IMR-90 (cell line): Measurements from ENCODE around the gene PEAK1. TPM values are rescaled to one million over a fixed set of nuclear protein-coding genes. Genes with fewer than 3 reads are reported as not detected.

ENCODE experiments used
- ATAC-seq: fragments of 200-7000 bp; cut with Tn5 transposase; 2 replicates; pipeline ENCODE4 v1.9.1; 2020; ENCODE audit warnings: low read depth, mild to moderate bottlenecking, moderate library complexity
- BruUV-seq: library from RNA; stranded (reverse); fragments of 400-500 nt; replicated peaks from 2 replicates; lab custom pipeline; 2021; lab: Mats Ljungman, UMichigan
- CTCF ChIA-PET: fragments of 300-600 bp; formaldehyde crosslinking; extraction: SDS; loops from one replicate; lab custom pipeline; 2021; ENCODE audit warnings: antibody characterized with exemption; lab: Yijun Ruan, JAX
- POLR2A ChIA-PET: fragments of 300-600 bp; sonication (Branson Sonifier 250); formaldehyde crosslinking; loops from one replicate; lab custom pipeline; 2022; ENCODE audit warnings: antibody characterized with exemption; ENCODE audit not compliant: unreplicated experiment; lab: Charles Lee
- DNase-seq: peaks from one replicate; pipeline ENCODE4 v3.0.0; 2013
- H2AFZ ChIP-seq: replicated peaks from 2 replicates; pipeline ENCODE3; 2013; ENCODE audit warnings: low read length, mild to moderate bottlenecking; ENCODE audit not compliant: poor library complexity
- H2AK5ac ChIP-seq: 2 replicates; pipeline ENCODE4 v1.6.1; 2013; ENCODE audit warnings: low read depth, low read length, inconsistent platforms
- H2AK9ac ChIP-seq: replicated peaks from 2 replicates; pipeline ENCODE3; 2013; ENCODE audit warnings: mild to moderate bottlenecking, low read depth, low read length, moderate library complexity; ENCODE audit not compliant: poor library complexity
- H2BK120ac ChIP-seq: 2 replicates; pipeline ENCODE4 v1.6.1; 2013; ENCODE audit warnings: low read depth, low read length, inconsistent platforms
- H2BK15ac ChIP-seq: 3 replicates; pipeline ENCODE4 v1.6.1; 2013; ENCODE audit warnings: low read depth, low read length, inconsistent platforms
- H2BK20ac ChIP-seq: 2 replicates; pipeline ENCODE4 v1.6.1; 2013; ENCODE audit warnings: low read depth, mild to moderate bottlenecking, inconsistent platforms, low read length, moderate library complexity
- H2BK5ac ChIP-seq: 2 replicates; pipeline ENCODE4 v1.6.1; 2013; ENCODE audit warnings: mild to moderate bottlenecking, low read depth, low read length, inconsistent platforms; ENCODE audit not compliant: poor library complexity, severe bottlenecking
- H3K14ac ChIP-seq: replicated peaks from 2 replicates; pipeline ENCODE4 v1.6.1; 2013; ENCODE audit warnings: low read depth, low read length, inconsistent platforms
- H3K18ac ChIP-seq: 2 replicates; pipeline ENCODE4 v1.6.1; 2013; ENCODE audit warnings: low read depth, low read length, control low read depth
- H3K23ac ChIP-seq: 2 replicates; pipeline ENCODE4 v1.6.1; 2013; ENCODE audit warnings: low read depth, low read length, inconsistent platforms
- H3K27ac ChIP-seq: 2 replicates; pipeline ENCODE4 v1.5.1; 2013; ENCODE audit warnings: mild to moderate bottlenecking, control low read depth, low read length; ENCODE audit not compliant: insufficient read depth
- H3K27me3 ChIP-seq: 2 replicates; pipeline ENCODE4 v1.6.1; 2013; ENCODE audit warnings: low read length; ENCODE audit not compliant: control insufficient read depth, insufficient read depth
- H3K36me3 ChIP-seq: 2 replicates; pipeline ENCODE4 v1.6.1; 2013; ENCODE audit warnings: low read length, mixed read lengths; ENCODE audit not compliant: control insufficient read depth, insufficient read depth
- H3K4ac ChIP-seq: 2 replicates; pipeline ENCODE4 v1.6.1; 2013; ENCODE audit warnings: low read depth, low read length, inconsistent platforms
- H3K4me1 ChIP-seq: 2 replicates; pipeline ENCODE4 v1.6.1; 2013; ENCODE audit warnings: low read length, mixed read lengths; ENCODE audit not compliant: control insufficient read depth, insufficient read depth
- H3K4me2 ChIP-seq: 2 replicates; pipeline ENCODE4 v1.6.1; 2013; ENCODE audit warnings: low read depth, mild to moderate bottlenecking, control low read depth, low read length, moderate library complexity
- H3K4me3 ChIP-seq: 2 replicates; pipeline ENCODE4 v1.5.1; 2013; ENCODE audit warnings: low read depth, mild to moderate bottlenecking, control low read depth, low read length, moderate library complexity; ENCODE audit not compliant: insufficient read depth
- H3K56ac ChIP-seq: 2 replicates; pipeline ENCODE4 v1.6.1; 2013; ENCODE audit warnings: low read length, inconsistent platforms; ENCODE audit not compliant: insufficient read depth; ENCODE audit errors: extremely low read depth
- H3K79me1 ChIP-seq, 2 experiments: 2 replicates each; pipeline ENCODE4 v1.6.1; 2013; ENCODE audit warnings: low read length in 2 of 2, inconsistent platforms in 1 of 2, low read depth in 1 of 2
- H3K9ac ChIP-seq: 2 replicates; pipeline ENCODE4 v1.6.1; 2013; ENCODE audit warnings: low read depth, low read length, control low read depth
- H3K9me1 ChIP-seq: 2 replicates; pipeline ENCODE4 v1.6.1; 2013; ENCODE audit warnings: low read length, inconsistent platforms; ENCODE audit not compliant: insufficient read depth
- H3K9me3 ChIP-seq: 2 replicates; pipeline ENCODE4 v1.6.1; 2013; ENCODE audit warnings: low read length; ENCODE audit not compliant: control insufficient read depth, insufficient read depth
- H4K20me1 ChIP-seq: 2 replicates; pipeline ENCODE4 v1.6.1; 2013; ENCODE audit warnings: low read length, inconsistent platforms; ENCODE audit not compliant: insufficient read depth
- H4K5ac ChIP-seq: 2 replicates; pipeline ENCODE4 v1.6.1; 2013; ENCODE audit warnings: mild to moderate bottlenecking, low read depth, low read length, control low read depth
- H4K8ac ChIP-seq, 2 experiments: 2 replicates each; pipeline ENCODE4 v1.6.1; 2013; ENCODE audit warnings: low read depth in 2 of 2, low read length in 2 of 2, control low read depth in 1 of 2, inconsistent platforms in 1 of 2
- H4K91ac ChIP-seq: 2 replicates; pipeline ENCODE4 v1.6.1; 2013; ENCODE audit warnings: low read depth, low read length, inconsistent platforms; ENCODE audit not compliant: insufficient read depth
- BHLHE40 ChIP-seq: fragments of 150-350 bp; IDR thresholded peaks from 2 replicates; pipeline ENCODE4 v1.6.1; 2016; ENCODE audit warnings: mild to moderate bottlenecking, low read depth, low read length
- CHD1 ChIP-seq: IDR thresholded peaks from 2 replicates; pipeline ENCODE4 v1.6.1; 2012; ENCODE audit warnings: low read depth, low read length, improper control_type of control experiment
- MAFK ChIP-seq: IDR thresholded peaks from 2 replicates; pipeline ENCODE4 v1.6.1; 2012; ENCODE audit warnings: low read depth, low read length, improper control_type of control experiment
- MAZ ChIP-seq: IDR thresholded peaks from 2 replicates; pipeline ENCODE4 v1.6.1; 2012; ENCODE audit warnings: low read depth, mild to moderate bottlenecking, low read length, improper control_type of control experiment, moderate library complexity, borderline replicate concordance
- MXI1 ChIP-seq: IDR thresholded peaks from 2 replicates; pipeline ENCODE4 v1.6.1; 2012; ENCODE audit warnings: low read depth, mild to moderate bottlenecking, low read length, moderate library complexity, borderline replicate concordance
- NFE2L2 ChIP-seq: fragments of 150-350 bp; IDR thresholded peaks from 2 replicates; pipeline ENCODE4 v1.6.1; 2016; ENCODE audit warnings: low read depth, mild to moderate bottlenecking, low read length
- RAD21 ChIP-seq: IDR thresholded peaks from 2 replicates; pipeline ENCODE4 v1.6.1; 2012; ENCODE audit warnings: low read length, improper control_type of control experiment
- SMC3 ChIP-seq: fragments of 150-350 bp; IDR thresholded peaks from 2 replicates; pipeline ENCODE4 v1.6.1; 2016; ENCODE audit warnings: low read depth, mild to moderate bottlenecking, antibody characterized with exemption, low read length, moderate library complexity
- USF2 ChIP-seq: fragments of 150-350 bp; IDR thresholded peaks from 2 replicates; pipeline ENCODE4 v1.6.1; 2017; ENCODE audit warnings: mild to moderate bottlenecking, antibody characterized with exemption, low read length, low read depth
- WGBS, 2 experiments: methylation state at CpG; one replicate each; pipeline versions ENCODE4 v1.1.5 to v1.1.7; 2013; ENCODE audit warnings: missing lambda C conversion rate in 2 of 2; ENCODE audit not compliant: insufficient read length in 1 of 2; ENCODE audit errors: extremely low coverage in 2 of 2; 5-methylcytosine and 5-hydroxymethylcytosine counted together
- dilution Hi-C: fragments of 300-500 bp; cut with HindIII; formaldehyde crosslinking; loops from one replicate; pipeline ENCODE4 v1.14.3; 2018; ENCODE audit warnings: low sequenced_read_pairs; ENCODE audit not compliant: unreplicated experiment
- in situ Hi-C: fragments of 300-500 bp; cut with MboI; formaldehyde crosslinking; loops from 3 replicates; pipeline ENCODE4 v1.14.3; 2019; ENCODE audit warnings: low sequenced_read_pairs, inconsistent platforms, mixed read lengths
- intact Hi-C: fragments of 100-400 bp; cut with micrococcal nuclease; formaldehyde crosslinking; loops from 2 replicates; pipeline ENCODE4 v1.10.0; 2022
- polyA plus RNA-seq, 3 experiments: library from polyadenylated mRNA; depleted of rRNA; stranded (reverse); fragments of >200 nt; gene quantifications; 2 replicates each; pipeline ENCODE4 v1.2.3, GENCODE V29; 2012; ENCODE audit warnings: low replicate concordance in 1 of 3
- total RNA-seq: library from RNA; depleted of rRNA; stranded (reverse); fragments of >200 nt; gene quantifications from 2 replicates; pipeline ENCODE4 v1.2.3, GENCODE V29; 2012
- TF ChIP-seq, protein P1 (sequence below): fragments of 150-350 bp; IDR thresholded peaks from 2 replicates; pipeline ENCODE4 v1.6.1; 2016; ENCODE audit warnings: low read depth, mild to moderate bottlenecking, low read length, moderate library complexity, borderline replicate concordance
- TF ChIP-seq, protein P2 (sequence below): conservative IDR thresholded peaks from 2 replicates; pipeline ENCODE4 v1.5.1; 2012; ENCODE audit warnings: mild to moderate bottlenecking, low read depth, low read length, improper control_type of control experiment

The PEAK1 gene
- total and polyA plus RNA-seq, 2 of the 4 experiments (the other 2 are of a cell fraction), result 21.5 to 43.9 TPM

GRCh38 chr15:77096138-77096537, 323.8 kb downstream of the PEAK1 start:
- no peaks in the 10 kb centered on the region for H3K9me3 ChIP-seq
- no peak overlapping the region for H3K56ac ChIP-seq
- no peak overlapping the region for H3K27ac ChIP-seq
- no peak overlapping the region for H2BK5ac ChIP-seq
- H3K9me1 ChIP-seq, result no peaks in the 10 kb centered on the region; the same call in 1 of the 2 replicates
- DNase-seq (no peak), ATAC-seq (no peak)
- H4K5ac ChIP-seq, result no peak overlapping the region
- no peak overlapping the region for H3K14ac ChIP-seq
- CTCF ChIA-PET, result interaction anchor here (1.2 kb wide), 1 partner anchor 12 kb away, joined by 4 read pairs; no protein-coding TSS in a partner anchor
- H3K36me3 ChIP-seq, result no peaks in the 10 kb centered on the region
- H3K23ac ChIP-seq, result no peak overlapping the region
- H4K20me1 ChIP-seq, result no peaks in the 10 kb centered on the region
- peaks cover 2% of the 10 kb centered on the region; the same call in 1 of the 2 replicates for H3K4me1 ChIP-seq
- no peak overlapping the region for H2AK9ac ChIP-seq
- BruUV-seq, result no TSS peak
- no peak overlapping the region for H4K91ac ChIP-seq
- no peak overlapping the region for H4K8ac ChIP-seq
- no peaks in the 10 kb centered on the region for H3K79me1 ChIP-seq
- no peak overlapping the region for H3K4me3 ChIP-seq
- POLR2A ChIA-PET, result no interaction called here
- in situ Hi-C loops, result no loop called here
- TF ChIP-seq BHLHE40, result no peak
- TF ChIP-seq MAZ, result no peak
- TF ChIP-seq NFE2L2, result no peak
- no peak for TF ChIP-seq CHD1
- TF ChIP-seq RAD21, result no peak
- no peak for TF ChIP-seq SMC3
- TF ChIP-seq MAFK, result no peak
- no peak for TF ChIP-seq USF2
- TF ChIP-seq, protein P1, sequence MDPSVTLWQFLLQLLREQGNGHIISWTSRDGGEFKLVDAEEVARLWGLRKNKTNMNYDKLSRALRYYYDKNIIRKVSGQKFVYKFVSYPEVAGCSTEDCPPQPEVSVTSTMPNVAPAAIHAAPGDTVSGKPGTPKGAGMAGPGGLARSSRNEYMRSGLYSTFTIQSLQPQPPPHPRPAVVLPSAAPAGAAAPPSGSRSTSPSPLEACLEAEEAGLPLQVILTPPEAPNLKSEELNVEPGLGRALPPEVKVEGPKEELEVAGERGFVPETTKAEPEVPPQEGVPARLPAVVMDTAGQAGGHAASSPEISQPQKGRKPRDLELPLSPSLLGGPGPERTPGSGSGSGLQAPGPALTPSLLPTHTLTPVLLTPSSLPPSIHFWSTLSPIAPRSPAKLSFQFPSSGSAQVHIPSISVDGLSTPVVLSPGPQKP, result no peak
- TF ChIP-seq, protein P2, sequence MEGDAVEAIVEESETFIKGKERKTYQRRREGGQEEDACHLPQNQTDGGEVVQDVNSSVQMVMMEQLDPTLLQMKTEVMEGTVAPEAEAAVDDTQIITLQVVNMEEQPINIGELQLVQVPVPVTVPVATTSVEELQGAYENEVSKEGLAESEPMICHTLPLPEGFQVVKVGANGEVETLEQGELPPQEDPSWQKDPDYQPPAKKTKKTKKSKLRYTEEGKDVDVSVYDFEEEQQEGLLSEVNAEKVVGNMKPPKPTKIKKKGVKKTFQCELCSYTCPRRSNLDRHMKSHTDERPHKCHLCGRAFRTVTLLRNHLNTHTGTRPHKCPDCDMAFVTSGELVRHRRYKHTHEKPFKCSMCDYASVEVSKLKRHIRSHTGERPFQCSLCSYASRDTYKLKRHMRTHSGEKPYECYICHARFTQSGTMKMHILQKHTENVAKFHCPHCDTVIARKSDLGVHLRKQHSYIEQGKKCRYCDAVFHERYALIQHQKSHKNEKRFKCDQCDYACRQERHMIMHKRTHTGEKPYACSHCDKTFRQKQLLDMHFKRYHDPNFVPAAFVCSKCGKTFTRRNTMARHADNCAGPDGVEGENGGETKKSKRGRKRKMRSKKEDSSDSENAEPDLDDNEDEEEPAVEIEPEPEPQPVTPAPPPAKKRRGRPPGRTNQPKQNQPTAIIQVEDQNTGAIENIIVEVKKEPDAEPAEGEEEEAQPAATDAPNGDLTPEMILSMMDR, result no peak
- TF ChIP-seq MXI1, result no peak
- dilution Hi-C loops, result no loop called here
- no peak overlapping the region for H3K4me2 ChIP-seq
- no peak overlapping the region for H3K4ac ChIP-seq
- H2AFZ ChIP-seq, result no peak overlapping the region
- no peak overlapping the region for H2BK15ac ChIP-seq
- intact Hi-C loops, result no loop called here
- no peak overlapping the region for H2BK120ac ChIP-seq
- H3K9ac ChIP-seq, result no peak overlapping the region
- peaks cover 1% of the 10 kb centered on the region; the same call in 1 of the 2 replicates for H3K27me3 ChIP-seq
- H2BK20ac ChIP-seq, result no peak overlapping the region
- WGBS, 2 experiments, result no CpG with 5 or more reads among the region's 4 CpGs
- H2AK5ac ChIP-seq, result no peak overlapping the region
- H3K18ac ChIP-seq, result no peak overlapping the region
